DMS53 treated with DMSO at 0.1 percent for 48 hours (cell line): ENCODE data around the gene PTPRM.
"Not testable (repeated sequence)": the region's sequence is repeated elsewhere in the genome, so short reads cannot be mapped to it uniquely, and the experiment has no call there.

Experiments
- DNase-seq: peaks from one replicate; lab custom pipeline; 2025; ENCODE audit not compliant: unreplicated experiment; lab: John Stamatoyannopoulos, UW

Gene PTPRM

GRCh38 chr18:7721532-7721931 lies 154.4 kb downstream of the PTPRM start:
- no peak for DNase-seq

- DNase-seq, result no peak
Observed at GRCh38 chr18:7722955-7723354, 155.8 kb downstream of the PTPRM start.

- no peak for DNase-seq
Observed at GRCh38 chr18:7723558-7723957, 156.4 kb downstream of the PTPRM start.

- DNase-seq, result no peak
Observed at GRCh38 chr18:7725473-7725872, 158.4 kb downstream of the PTPRM start.

- no peak for DNase-seq
Observed at GRCh38 chr18:7725897-7726296, 158.8 kb downstream of the PTPRM start.

- DNase-seq, result no peak
Observed at GRCh38 chr18:7726522-7726921, 159.4 kb downstream of the PTPRM start.

- no peak for DNase-seq
Observed at GRCh38 chr18:7727361-7728076, 160.4 kb downstream of the PTPRM start.

GRCh38 chr18:7728297-7728696 lies 161.2 kb downstream of the PTPRM start:
- DNase-seq, result no peak

- peak; percentile 23 for DNase-seq
Observed at GRCh38 chr18:7729868-7730267, 162.8 kb downstream of the PTPRM start.

- DNase-seq, result no peak
Observed at GRCh38 chr18:7730682-7731081, 163.6 kb downstream of the PTPRM start.

GRCh38 chr18:7733642-7734041 lies 166.5 kb downstream of the PTPRM start:
- DNase-seq, result no peak

- no peak for DNase-seq
Observed at GRCh38 chr18:7735196-7735595, 168.1 kb downstream of the PTPRM start.

GRCh38 chr18:7735626-7736175 lies 168.6 kb downstream of the PTPRM start:
- no peak for DNase-seq

- not testable (repeated sequence) for DNase-seq
Observed at GRCh38 chr18:7736526-7736925, 169.4 kb downstream of the PTPRM start.

- no peak for DNase-seq
Observed at GRCh38 chr18:7737550-7737949, 170.4 kb downstream of the PTPRM start.

GRCh38 chr18:7740821-7741220 lies 173.7 kb downstream of the PTPRM start:
- no peak for DNase-seq

GRCh38 chr18:7741640-7742039 lies 174.5 kb downstream of the PTPRM start:
- DNase-seq, result no peak

- DNase-seq, result no peak
Observed at GRCh38 chr18:7742224-7742623, 175.1 kb downstream of the PTPRM start.

GRCh38 chr18:7743256-7743655 lies 176.1 kb downstream of the PTPRM start:
- DNase-seq, result no peak

GRCh38 chr18:7746106-7746505 lies 179.0 kb downstream of the PTPRM start:
- no peak for DNase-seq

- no peak for DNase-seq
Observed at GRCh38 chr18:7748251-7749007, 181.3 kb downstream of the PTPRM start.

- DNase-seq, result no peak
Observed at GRCh38 chr18:7749008-7749405, 181.9 kb downstream of the PTPRM start.
